ENCODE measurements around the gene ADARB2. TPM values are rescaled to one million over a fixed set of nuclear protein-coding genes. Genes with fewer than 3 reads are reported as not detected.

ADARB2 gene
- total RNA-seq, 4 donors from 2014 or later = 0.80 to 4.9 (median 2.3) TPM

- in situ Hi-C loops (cut with MboI; ENCODE audit: low pct_ligation_motif_present in 1 of 4, low pct_unique_long_range_greater_than_20kb in 1 of 4, low sequenced_read_pairs in 3 of 4) = no loop called here
- no peak for DNase-seq
Measured at GRCh38 chr10:1142596-1142995, 594.7 kb downstream of the ADARB2 start.

GRCh38 chr10:1141701-1142100 is 595.6 kb downstream of the ADARB2 start:
- WGBS, 2 donors (ENCODE audit: low coverage in 1 of 2) = 70 to 95% methylated on average over 2 to 11 of the region's 11 CpGs
- no peak overlapping the region for H3K27ac ChIP-seq
- intact Hi-C loops (cut with DNase I; ENCODE audit: low total_unique reads) (no loop called here), in situ Hi-C loops (cut with MboI; ENCODE audit: low pct_ligation_motif_present in 1 of 4, low pct_unique_long_range_greater_than_20kb in 1 of 4, low sequenced_read_pairs in 3 of 4) (no loop called here)
- H3K4me3 ChIP-seq = no peak overlapping the region
- no peaks in the 10 kb centered on the region for H3K36me3 ChIP-seq
- peaks cover 14 to 17% of the 10 kb centered on the region in 2 donors for H3K9me3 ChIP-seq
- H3K4me1 ChIP-seq = no peaks in the 10 kb centered on the region
- TF ChIP-seq CTCF (IDR thresholded peaks at IDR 0.05) (no peak), POLR2AphosphoS5 (IDR thresholded peaks at IDR 0.05) (no peak), EP300 (IDR thresholded peaks at IDR 0.05; ENCODE audit: low read depth) (no peak), POLR2A (IDR thresholded peaks at IDR 0.05) (no peak)
- DNase-seq = no peak
- H3K27me3 ChIP-seq = no peaks in the 10 kb centered on the region

More at GRCh38 chr10:1142596-1142995, 594.7 kb downstream of the ADARB2 start:
- Histone ChIP-seq H3K27me3 (no peaks in the 10 kb centered on the region), H3K27ac (no peak overlapping the region), H3K4me1 (no peaks in the 10 kb centered on the region), H3K36me3 (no peaks in the 10 kb centered on the region), H3K9me3 (peaks cover 17% of the 10 kb centered on the region in 2 donors), H3K4me3 (no peak overlapping the region)
- peak in 1 of 5 experiments; percentile 13 for TF ChIP-seq CTCF (IDR thresholded peaks at IDR 0.05)
- no peak for TF ChIP-seq POLR2AphosphoS5 (IDR thresholded peaks at IDR 0.05)
- TF ChIP-seq POLR2A (IDR thresholded peaks at IDR 0.05) = no peak
- TF ChIP-seq EP300 (IDR thresholded peaks at IDR 0.05; ENCODE audit: low read depth) = no peak
- WGBS, 2 donors (ENCODE audit: low coverage in 1 of 2) = 47 to 58% methylated on average over 3 of the region's 3 CpGs
- intact Hi-C loops (cut with DNase I; ENCODE audit: low total_unique reads) = no loop called here

GRCh38 chr10:1141261-1141660 is 596.1 kb downstream of the ADARB2 start:
- intact Hi-C loops (cut with DNase I; ENCODE audit: low total_unique reads) = no loop called here
- Histone ChIP-seq H3K4me1 (peaks cover 0 to 4% (median under 1%) of the 10 kb centered on the region in 4 donors), H3K27ac (no peak overlapping the region), H3K27me3 (no peaks in the 10 kb centered on the region), H3K4me3 (no peak overlapping the region), H3K36me3 (no peaks in the 10 kb centered on the region), H3K9me3 (peaks cover 11 to 16% of the 10 kb centered on the region in 2 donors)
- TF ChIP-seq POLR2A (IDR thresholded peaks at IDR 0.05) (no peak), CTCF (IDR thresholded peaks at IDR 0.05) (no peak), EP300 (IDR thresholded peaks at IDR 0.05; ENCODE audit: low read depth) (no peak), POLR2AphosphoS5 (IDR thresholded peaks at IDR 0.05) (no peak)
- WGBS, 2 donors (ENCODE audit: low coverage in 1 of 2) = 52 to 79% methylated on average over 4 to 7 of the region's 7 CpGs
- DNase-seq = no peak
- in situ Hi-C loops (cut with MboI; ENCODE audit: low pct_ligation_motif_present in 1 of 4, low pct_unique_long_range_greater_than_20kb in 1 of 4, low sequenced_read_pairs in 3 of 4) = no loop called here

GRCh38 chr10:1138529-1138928 is 598.8 kb downstream of the ADARB2 start:
- Histone ChIP-seq H3K4me3 (no peak overlapping the region), H3K27me3 (no peaks in the 10 kb centered on the region), H3K4me1 (peaks cover 0 to 8% (median 2%) of the 10 kb centered on the region in 4 donors), H3K9me3 (peaks cover 0 to 5% of the 10 kb centered on the region in 2 donors), H3K36me3 (no peaks in the 10 kb centered on the region), H3K27ac (no peak overlapping the region)
- intact Hi-C loops (cut with DNase I; ENCODE audit: low total_unique reads) = no loop called here
- TF ChIP-seq EP300 (IDR thresholded peaks at IDR 0.05; ENCODE audit: low read depth) = no peak
- no peak for TF ChIP-seq POLR2AphosphoS5 (IDR thresholded peaks at IDR 0.05)
- no peak for TF ChIP-seq CTCF (IDR thresholded peaks at IDR 0.05)
- TF ChIP-seq POLR2A (IDR thresholded peaks at IDR 0.05) = no peak
- no peak for DNase-seq
- in situ Hi-C loops (cut with MboI; ENCODE audit: low pct_ligation_motif_present in 1 of 4, low pct_unique_long_range_greater_than_20kb in 1 of 4, low sequenced_read_pairs in 3 of 4) = no loop called here
- WGBS, 2 donors (ENCODE audit: low coverage in 1 of 2) = 91 to 95% methylated on average over 1 of the region's 1 CpG
